Endothelial cell of umbilical vein (primary cell): Measurements from ENCODE around the gene KDM3B. TPM values are rescaled to one million over a fixed set of nuclear protein-coding genes. Genes with fewer than 3 reads are reported as not detected.

Experiments
- BruUV-seq: library from RNA; stranded (reverse); fragments of 400-500 nt; replicated peaks from 2 replicates; lab custom pipeline; 2021; lab: Mats Ljungman, UMichigan
- CTCF ChIA-PET: fragments of 300-600, 350-600 bp; sonication (Branson Sonifier 250); formaldehyde crosslinking; loops from one replicate; lab custom pipeline; 2021; ENCODE audit warnings: antibody characterized with exemption, inconsistent platforms; lab: Charles Lee
- POLR2A ChIA-PET: fragments of 300-600, 350-600 bp; sonication (Branson Sonifier 250); formaldehyde crosslinking; loops from one replicate; lab custom pipeline; 2021; ENCODE audit warnings: antibody characterized with exemption, inconsistent platforms; lab: Charles Lee
- DNase-seq: peaks from one replicate; pipeline ENCODE4 v3.0.0-alpha.2; 2011; ENCODE audit warnings: low read depth, low spot score
- FAIRE-seq: peaks from 2 replicates; lab custom pipeline; 2011; peaks lifted over from hg19 to GRCh38; lab: Jason Lieb, UNC
- H2AFZ ChIP-seq: 2 replicates; pipeline ENCODE4 v1.6.0; 2012; ENCODE audit warnings: low read depth, low read length, control low read depth, inconsistent platforms
- H3K27ac ChIP-seq: 2 replicates; pipeline ENCODE4 v1.5.1; 2011; ENCODE audit warnings: low read depth, mild to moderate bottlenecking, control low read depth, low read length, moderate library complexity; ENCODE audit not compliant: insufficient read depth
- H3K27me3 ChIP-seq, 2 experiments: 2 replicates each; pipeline versions ENCODE4 v1.6.0 to v1.6.1; 2011; ENCODE audit warnings: low read length in 2 of 2, mixed read lengths in 1 of 2; ENCODE audit not compliant: control insufficient read depth in 2 of 2, insufficient read depth in 2 of 2
- H3K36me3 ChIP-seq, 2 experiments: 2 replicates in 1 of 2; 3 replicates in 1 of 2; pipeline ENCODE4 v1.5.1; 2011; ENCODE audit warnings: low read length in 2 of 2, mild to moderate bottlenecking in 1 of 2, moderate library complexity in 1 of 2; ENCODE audit not compliant: control insufficient read depth in 2 of 2, insufficient read depth in 2 of 2; ENCODE audit errors: extremely low read depth in 1 of 2
- H3K4me1 ChIP-seq: 3 replicates; pipeline ENCODE4 v1.5.1; 2011; ENCODE audit warnings: mild to moderate bottlenecking, low read length; ENCODE audit not compliant: control insufficient read depth, insufficient read depth; ENCODE audit errors: extremely low read depth
- H3K4me2 ChIP-seq: 2 replicates; pipeline ENCODE4 v1.6.1; 2011; ENCODE audit warnings: low read length, control low read depth, mixed read lengths; ENCODE audit not compliant: insufficient read depth
- H3K4me3 ChIP-seq, 3 experiments: fragments of 200-600 bp in 1 of 3; sonication (generic), shearing (Covaris generic) in 1 of 3; replicated peaks in 1 of 3; 2 replicates each; pipeline ENCODE4 v1.5.1; 2011 to 2016; ENCODE audit warnings: control low read depth in 3 of 3, low read length in 3 of 3, mild to moderate bottlenecking in 2 of 3, inconsistent platforms in 1 of 3, low read depth in 1 of 3, moderate library complexity in 1 of 3; ENCODE audit not compliant: insufficient read depth in 1 of 3
- H3K79me2 ChIP-seq: 2 replicates; pipeline ENCODE4 v1.6.0; 2012; ENCODE audit warnings: low read length, inconsistent platforms; ENCODE audit not compliant: control insufficient read depth, insufficient read depth
- H3K9ac ChIP-seq: replicated peaks from 2 replicates; pipeline ENCODE3; 2011; ENCODE audit warnings: low read length, control low read depth; ENCODE audit not compliant: insufficient read depth; ENCODE audit errors: extremely low read depth
- H3K9me1 ChIP-seq: replicated peaks from 3 replicates; pipeline ENCODE4 v1.6.0; 2011; ENCODE audit warnings: mild to moderate bottlenecking, low read length; ENCODE audit not compliant: control insufficient read depth, insufficient read depth; ENCODE audit errors: extremely low read depth
- H3K9me3 ChIP-seq: replicated peaks from 2 replicates; pipeline ENCODE4 v1.5.1; 2012; ENCODE audit warnings: low read length, inconsistent platforms; ENCODE audit not compliant: control insufficient read depth, insufficient read depth
- H4K20me1 ChIP-seq: replicated peaks from 2 replicates; pipeline ENCODE3; 2011; ENCODE audit warnings: mild to moderate bottlenecking, low read length; ENCODE audit not compliant: control insufficient read depth, insufficient read depth; ENCODE audit errors: extremely low read depth
- EZH2 ChIP-seq: IDR thresholded peaks from 2 replicates; pipeline ENCODE4 v1.6.1; 2012; ENCODE audit warnings: borderline replicate concordance, low read depth, mild to moderate bottlenecking, moderate library complexity, low read length, inconsistent platforms; ENCODE audit not compliant: severe bottlenecking
- GATA2 ChIP-seq: IDR thresholded peaks from 2 replicates; pipeline ENCODE4 v1.7.0; 2011; ENCODE audit warnings: low read depth, mild to moderate bottlenecking, moderate library complexity, mixed read lengths, low read length; ENCODE audit not compliant: insufficient read length, insufficient read depth
- JUN ChIP-seq: IDR thresholded peaks from 2 replicates; pipeline ENCODE4 v1.6.1; 2011; ENCODE audit warnings: borderline replicate concordance, low read depth; ENCODE audit not compliant: insufficient read length, insufficient read depth
- MYC ChIP-seq: IDR thresholded peaks from one replicate; pipeline ENCODE4 v1.6.1; 2011; ENCODE audit warnings: mild to moderate bottlenecking, low read depth, low read length
- POLR2AphosphoS5 ChIP-seq: IDR thresholded peaks from 2 replicates; pipeline ENCODE4 v1.6.1; 2012; ENCODE audit warnings: low read depth, mild to moderate bottlenecking, control low read depth, low read length, moderate library complexity; ENCODE audit not compliant: insufficient read depth
- dilution Hi-C: fragments of 300-500 bp; cut with MboI; formaldehyde crosslinking; loops from one replicate; pipeline ENCODE4 v1.15.0; 2019; ENCODE audit warnings: low sequenced_read_pairs; ENCODE audit not compliant: extremely low pct_ligation_motif_present
- intact Hi-C: fragments of 100-400 bp; cut with micrococcal nuclease; formaldehyde crosslinking; loops from one replicate; pipeline ENCODE4 v1.10.0; 2022
- polyA plus RNA-seq, 4 experiments: library from polyadenylated mRNA; depleted of rRNA in 3 of 4; stranded (reverse) in 3 of 4; unstranded in 1 of 4; fragments of >200 nt; gene quantifications; 2 replicates each; pipeline versions ENCODE4 v1.2.1 to v1.2.3, GENCODE V29; 2011 to 2012; ENCODE audit warnings: missing spikeins in 1 of 4
- total RNA-seq: library from RNA; stranded (reverse); gene quantifications from 2 replicates; pipeline ENCODE4 v1.2.3, GENCODE V29; 2021
- TF ChIP-seq, protein P1 (sequence below), 2 donors: IDR thresholded peaks; 1 replicate in 1 of 2; 2 replicates in 1 of 2; pipeline ENCODE4 v1.5.1; 2011; ENCODE audit warnings: low read length in 2 of 2, mild to moderate bottlenecking in 2 of 2, moderate library complexity in 2 of 2, control low read depth in 1 of 2, inconsistent platforms in 1 of 2, low read depth in 1 of 2; ENCODE audit not compliant: insufficient read depth in 1 of 2; ENCODE audit errors: extremely low read depth in 1 of 2

KDM3B gene
- total and polyA plus RNA-seq, 2 donors (not counting 3 experiments of a cell fraction or from before 2014, with no cell fraction given) = 19.0 to 55.7 TPM

- Histone ChIP-seq H3K27me3 (no peaks in the 10 kb centered on the region), H2AFZ (no peak overlapping the region), H4K20me1 (no peaks in the 10 kb centered on the region), H3K4me3 (no peak overlapping the region), H3K9me3 (no peaks in the 10 kb centered on the region), H3K36me3 (no peaks in the 10 kb centered on the region), H3K4me2 (no peak overlapping the region), H3K79me2 (no peaks in the 10 kb centered on the region), H3K4me1 (no peaks in the 10 kb centered on the region), H3K9me1 (no peaks in the 10 kb centered on the region), H3K27ac (no peak overlapping the region), H3K9ac (no peak overlapping the region)
- DNase-seq = no peak
- dilution Hi-C loops = no loop called here
- ChIA-PET POLR2A (interaction anchor here (1.4 kb wide), 1 partner anchor 9 kb away, joined by 3 read pairs; the partner anchor contains the start of gene REEP2), CTCF (interaction anchor here (0.9 to 9.4 kb wide), 11 partner anchors 9 to 99 kb away, joined by 3 to 207 read pairs (median 6); partner anchors contain the start of genes EGR1 and REEP2)
- no peak for TF ChIP-seq POLR2AphosphoS5
- TF ChIP-seq JUN = no peak
- TF ChIP-seq GATA2 = no peak
- TF ChIP-seq, protein P1, sequence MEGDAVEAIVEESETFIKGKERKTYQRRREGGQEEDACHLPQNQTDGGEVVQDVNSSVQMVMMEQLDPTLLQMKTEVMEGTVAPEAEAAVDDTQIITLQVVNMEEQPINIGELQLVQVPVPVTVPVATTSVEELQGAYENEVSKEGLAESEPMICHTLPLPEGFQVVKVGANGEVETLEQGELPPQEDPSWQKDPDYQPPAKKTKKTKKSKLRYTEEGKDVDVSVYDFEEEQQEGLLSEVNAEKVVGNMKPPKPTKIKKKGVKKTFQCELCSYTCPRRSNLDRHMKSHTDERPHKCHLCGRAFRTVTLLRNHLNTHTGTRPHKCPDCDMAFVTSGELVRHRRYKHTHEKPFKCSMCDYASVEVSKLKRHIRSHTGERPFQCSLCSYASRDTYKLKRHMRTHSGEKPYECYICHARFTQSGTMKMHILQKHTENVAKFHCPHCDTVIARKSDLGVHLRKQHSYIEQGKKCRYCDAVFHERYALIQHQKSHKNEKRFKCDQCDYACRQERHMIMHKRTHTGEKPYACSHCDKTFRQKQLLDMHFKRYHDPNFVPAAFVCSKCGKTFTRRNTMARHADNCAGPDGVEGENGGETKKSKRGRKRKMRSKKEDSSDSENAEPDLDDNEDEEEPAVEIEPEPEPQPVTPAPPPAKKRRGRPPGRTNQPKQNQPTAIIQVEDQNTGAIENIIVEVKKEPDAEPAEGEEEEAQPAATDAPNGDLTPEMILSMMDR (IDR thresholded peaks at IDR 0.05; ENCODE audit: extremely low read depth in 1 of 2, insufficient read depth in 1 of 2, low read depth in 1 of 2, low read length in 2 of 2) = no peak
- no peak for TF ChIP-seq MYC
- no peak for TF ChIP-seq EZH2
- no TSS peak for BruUV-seq
- intact Hi-C loops = no loop called here
- no peak for FAIRE-seq
These were observed 95.6 kb downstream of the KDM3B start for GRCh38 chr5:138448070-138448469.
